Chondrocyte (in vitro differentiated cells): ENCODE data around the gene EVI2B. TPM values are rescaled to one million over a fixed set of nuclear protein-coding genes. Genes with fewer than 3 reads are reported as not detected.

Experiments
- DNase-seq: peaks from one replicate; pipeline ENCODE4 v3.0.0; 2021; ENCODE audit warnings: mixed read lengths, low spot score
- H3K27ac Mint-ChIP-seq: one replicate; pipeline ENCODE4 v1.8.0; 2021; ENCODE audit warnings: mild to moderate bottlenecking, moderate library complexity, mixed read lengths; ENCODE audit not compliant: unreplicated experiment
- H3K27me3 Mint-ChIP-seq: 2 replicates; pipeline ENCODE4 v1.8.0; 2021; ENCODE audit warnings: low read depth, mixed read lengths
- H3K36me3 Mint-ChIP-seq: 2 replicates; pipeline ENCODE4 v1.8.0; 2021; ENCODE audit warnings: low read depth, mixed read lengths
- H3K4me1 Mint-ChIP-seq: 2 replicates; pipeline ENCODE4 v1.8.0; 2021; ENCODE audit warnings: low read depth, mild to moderate bottlenecking, mixed read lengths
- H3K4me3 Mint-ChIP-seq: one replicate; pipeline ENCODE4 v1.8.0; 2021; ENCODE audit warnings: mild to moderate bottlenecking, moderate library complexity, mixed read lengths; ENCODE audit not compliant: unreplicated experiment
- H3K9me3 Mint-ChIP-seq: 2 replicates; pipeline ENCODE4 v1.8.0; 2021; ENCODE audit warnings: low read depth, mixed read lengths
- total RNA-seq: library from RNA; stranded (reverse); gene quantifications from 3 replicates; pipeline ENCODE4 v1.2.1, GENCODE V29; 2021
- TF ChIP-seq, protein P1 (sequence below): fragments of 200-600 bp; sonication (generic); IDR thresholded peaks from 2 replicates; pipeline ENCODE4 v1.5.0; 2021; ENCODE audit warnings: antibody characterized with exemption, mild to moderate bottlenecking, moderate library complexity

Gene EVI2B
- total RNA-seq, 1 donor from 2014 or later: not detected

DNA sequence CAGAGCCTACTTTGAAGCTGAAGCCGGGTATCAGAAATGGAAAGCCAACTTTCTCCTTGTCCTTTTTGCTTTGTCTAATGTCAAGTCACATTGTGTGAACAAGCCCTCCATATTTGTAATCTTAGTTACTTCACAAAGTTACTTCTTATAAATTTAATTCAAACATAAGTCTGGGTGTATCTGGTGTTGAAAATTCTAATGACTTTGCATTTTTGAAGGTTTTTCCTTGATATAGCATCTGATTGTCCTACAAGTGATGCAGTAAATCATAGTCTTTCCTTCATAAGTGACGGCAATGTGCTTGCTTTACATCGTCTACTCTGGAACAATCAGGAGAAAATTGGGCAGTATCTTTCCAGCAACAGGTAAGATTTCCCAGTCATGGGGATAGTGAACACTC lies 53.7 kb downstream of the EVI2B start:
- no peak overlapping the region for H3K27ac Mint-ChIP-seq
- TF ChIP-seq, protein P1, sequence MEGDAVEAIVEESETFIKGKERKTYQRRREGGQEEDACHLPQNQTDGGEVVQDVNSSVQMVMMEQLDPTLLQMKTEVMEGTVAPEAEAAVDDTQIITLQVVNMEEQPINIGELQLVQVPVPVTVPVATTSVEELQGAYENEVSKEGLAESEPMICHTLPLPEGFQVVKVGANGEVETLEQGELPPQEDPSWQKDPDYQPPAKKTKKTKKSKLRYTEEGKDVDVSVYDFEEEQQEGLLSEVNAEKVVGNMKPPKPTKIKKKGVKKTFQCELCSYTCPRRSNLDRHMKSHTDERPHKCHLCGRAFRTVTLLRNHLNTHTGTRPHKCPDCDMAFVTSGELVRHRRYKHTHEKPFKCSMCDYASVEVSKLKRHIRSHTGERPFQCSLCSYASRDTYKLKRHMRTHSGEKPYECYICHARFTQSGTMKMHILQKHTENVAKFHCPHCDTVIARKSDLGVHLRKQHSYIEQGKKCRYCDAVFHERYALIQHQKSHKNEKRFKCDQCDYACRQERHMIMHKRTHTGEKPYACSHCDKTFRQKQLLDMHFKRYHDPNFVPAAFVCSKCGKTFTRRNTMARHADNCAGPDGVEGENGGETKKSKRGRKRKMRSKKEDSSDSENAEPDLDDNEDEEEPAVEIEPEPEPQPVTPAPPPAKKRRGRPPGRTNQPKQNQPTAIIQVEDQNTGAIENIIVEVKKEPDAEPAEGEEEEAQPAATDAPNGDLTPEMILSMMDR: no peak
- H3K27me3 Mint-ChIP-seq: no peaks in the 10 kb centered on the region
- H3K4me3 Mint-ChIP-seq: no peak overlapping the region
- no peak for DNase-seq
- H3K4me1 Mint-ChIP-seq: peaks cover 3% of the 10 kb centered on the region
- no peaks in the 10 kb centered on the region for H3K9me3 Mint-ChIP-seq
- H3K36me3 Mint-ChIP-seq: peaks cover 9% of the 10 kb centered on the region

DNA sequence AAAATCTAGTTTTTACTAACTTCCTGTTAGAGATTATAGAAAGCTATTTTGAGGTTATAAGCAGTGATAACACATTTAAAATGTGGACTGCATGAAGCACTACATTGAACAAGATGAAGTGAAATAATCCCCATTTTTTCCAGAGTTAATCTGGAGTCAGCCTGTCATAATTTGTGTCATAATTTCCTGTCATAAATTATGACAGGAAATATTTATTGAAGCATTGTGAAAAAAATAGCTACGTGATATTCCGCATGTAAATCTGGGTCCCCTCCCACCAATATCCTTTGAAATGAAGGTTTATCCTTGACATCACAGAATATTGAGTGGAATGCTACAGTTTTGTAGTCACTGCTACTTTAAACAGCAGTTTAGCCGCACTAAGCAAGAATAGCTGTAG lies 56.9 kb downstream of the EVI2B start:
- Mint-ChIP-seq H3K27me3 (no peaks in the 10 kb centered on the region), H3K4me1 (peaks cover 9% of the 10 kb centered on the region), H3K9me3 (no peaks in the 10 kb centered on the region), H3K36me3 (peaks cover 9% of the 10 kb centered on the region), H3K27ac (no peak overlapping the region), H3K4me3 (no peak overlapping the region)
- TF ChIP-seq, protein P1: no peak
- no peak for DNase-seq

DNA sequence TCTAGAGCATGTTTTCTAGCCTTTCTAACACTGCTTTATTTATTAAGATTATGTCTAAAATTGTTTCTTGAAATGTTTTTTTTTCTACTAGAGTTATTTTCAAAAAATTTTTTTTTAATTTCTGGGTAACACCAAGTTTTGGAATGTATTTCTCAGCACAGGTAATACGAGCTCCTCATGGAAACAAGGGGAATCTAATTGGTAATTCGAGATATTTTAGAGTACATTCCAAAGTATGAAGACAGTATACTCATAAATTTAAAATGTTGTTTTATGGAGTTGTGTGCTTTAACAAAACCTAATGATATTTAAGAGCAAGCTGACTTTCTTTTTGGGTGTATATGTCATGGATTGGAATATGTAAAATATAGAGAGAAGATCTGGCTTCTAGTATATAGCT lies 59.2 kb downstream of the EVI2B start:
- H3K27ac Mint-ChIP-seq: no peak overlapping the region
- H3K4me3 Mint-ChIP-seq: no peak overlapping the region
- H3K4me1 Mint-ChIP-seq: peaks cover 29% of the 10 kb centered on the region
- H3K9me3 Mint-ChIP-seq: no peaks in the 10 kb centered on the region
- DNase-seq: no peak
- TF ChIP-seq, protein P1: no peak
- H3K36me3 Mint-ChIP-seq: no peaks in the 10 kb centered on the region
- no peaks in the 10 kb centered on the region for H3K27me3 Mint-ChIP-seq

Other genes starting within 250 kb of the EVI2B start
- 41.6 to 63.9 TPM (median 48.2 TPM) in 3 replicates for gene NF1, start 219.1 kb downstream of the EVI2B start, total RNA-seq
- gene OMG, start 16.8 kb downstream of the EVI2B start, total RNA-seq: not detected in 3 replicates
- gene EVI2A, start 7.6 kb upstream of the EVI2B start, total RNA-seq: 0.22 TPM in 1 of 3 replicates, not detected in the others
- 0.30 to 0.94 TPM (median 0.59 TPM) in 3 replicates for gene RAB11FIP4, start 77.6 kb upstream of the EVI2B start, total RNA-seq